DOHH2 (cell line): ENCODE data around the gene PDE6B.

Experiments used
- CTCF ChIP-seq: fragments of 200-600 bp; sonication (generic); IDR thresholded peaks from one replicate; pipeline ENCODE4 v1.5.1; 2014; ENCODE audit warnings: antibody characterized with exemption, mild to moderate bottlenecking, low read depth, low read length; ENCODE audit not compliant: poor library complexity, severe bottlenecking
- EZH2phosphoT487 ChIP-seq: fragments of 200-600 bp; sonication (generic); IDR thresholded peaks from 2 replicates; pipeline ENCODE4 v1.6.1; 2017; ENCODE audit warnings: borderline replicate concordance, mild to moderate bottlenecking, antibody characterized with exemption, low read length, moderate library complexity, mixed read lengths

GRCh38 chr4:680928-681645 is 55.7 kb downstream of the PDE6B start:
- TF ChIP-seq CTCF: no peak
- no peak for TF ChIP-seq EZH2phosphoT487
